Posterior cingulate gyrus (tissue), 11 donors: Measurements from ENCODE around the gene MRPS24.
A peak's percentile ranks its signal among the peaks of the same experiment; 100 is the strongest.
"Not testable (repeated sequence)": the region's sequence is repeated elsewhere in the genome, so short reads cannot be mapped to it uniquely, and the experiment has no call there.

Experiments used
- DNase-seq, 10 donors: peaks; one replicate each; pipeline versions ENCODE4 v3.0.0 to v3.0.0-alpha.2; 2020 to 2021; ENCODE audit warnings: mixed read lengths in 3 of 10
- intact Hi-C: fragments of 100-400 bp; cut with DNase I; formaldehyde crosslinking; loops from one replicate; pipeline ENCODE4 v1.15.1; 2023

MRPS24 gene

DNA sequence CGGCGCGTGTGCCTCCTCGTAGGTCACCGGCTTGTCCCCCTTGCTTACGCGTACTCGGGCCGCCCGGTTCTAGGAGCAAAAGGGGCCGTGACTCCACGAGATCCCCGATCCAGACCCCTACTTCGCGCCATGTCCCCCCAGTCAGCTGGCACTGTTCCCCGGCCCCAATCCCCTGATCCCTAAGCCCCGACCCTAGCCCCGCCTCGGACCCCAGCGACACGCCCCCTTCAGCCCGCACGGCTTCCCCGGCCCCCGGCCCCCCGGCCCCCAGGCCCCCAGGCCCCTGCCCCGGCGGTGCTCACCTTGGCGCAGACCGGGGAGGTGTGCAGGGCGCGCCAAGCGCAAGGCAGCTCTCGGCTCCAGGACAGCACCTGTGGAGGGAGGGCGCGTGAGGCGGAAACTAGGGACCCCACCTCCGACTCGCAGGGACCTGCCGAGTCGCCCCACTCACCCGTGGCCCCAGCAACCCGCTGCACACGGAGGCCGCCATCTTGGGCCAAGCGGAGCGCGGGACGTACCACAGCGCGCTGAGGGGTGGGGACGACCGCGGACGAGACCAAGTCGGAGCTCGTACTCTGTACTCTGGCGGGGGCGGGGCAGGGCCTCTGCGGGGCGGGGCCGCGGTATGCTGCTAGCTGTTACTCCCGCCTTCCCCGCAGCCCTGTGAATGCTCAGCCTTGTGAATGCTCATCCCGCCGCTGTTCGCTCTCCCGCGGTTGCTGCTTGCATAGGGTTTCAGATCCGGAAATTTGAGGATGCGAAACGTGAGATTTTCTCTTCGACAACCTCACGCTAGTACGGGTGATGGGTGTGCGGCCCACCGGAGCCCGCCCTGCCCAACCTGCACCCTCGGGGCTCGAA is at the start of gene MRPS24:
Gene MRPS24, minus strand, starts transcription at position 512 of the 861 bp plus-strand sequence. Its CDS starts 22 bp downstream, at position 490.
- intact Hi-C loops, result loop anchor here (1.0 kb wide), 1 partner anchor 57 kb away; the partner anchor contains the start of gene UBE2D4
- DNase-seq, result peak; percentile 88 to 99 (median 95)

DNA sequence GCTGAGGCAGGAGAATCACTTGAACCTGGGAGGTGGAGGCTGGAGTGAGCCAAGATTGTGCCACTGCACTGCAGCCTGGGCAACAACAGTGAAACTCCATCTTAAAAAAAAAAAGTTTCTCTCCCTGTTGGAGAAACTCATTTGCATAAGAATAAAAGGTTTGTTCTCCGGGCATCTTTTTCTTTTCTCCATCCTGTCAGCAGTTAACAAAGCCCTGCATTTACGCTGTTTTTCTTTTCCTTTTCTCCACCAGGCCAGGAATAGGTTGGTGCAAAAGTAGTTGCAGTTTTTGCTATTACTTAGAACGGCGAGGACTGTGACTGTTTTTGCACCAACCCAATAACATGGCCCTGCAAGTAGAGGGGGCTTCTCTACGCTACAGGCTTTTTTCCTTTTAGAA is 46.6 kb upstream of the MRPS24 start:
- no peak for DNase-seq
- intact Hi-C loops, result no loop called here

DNA sequence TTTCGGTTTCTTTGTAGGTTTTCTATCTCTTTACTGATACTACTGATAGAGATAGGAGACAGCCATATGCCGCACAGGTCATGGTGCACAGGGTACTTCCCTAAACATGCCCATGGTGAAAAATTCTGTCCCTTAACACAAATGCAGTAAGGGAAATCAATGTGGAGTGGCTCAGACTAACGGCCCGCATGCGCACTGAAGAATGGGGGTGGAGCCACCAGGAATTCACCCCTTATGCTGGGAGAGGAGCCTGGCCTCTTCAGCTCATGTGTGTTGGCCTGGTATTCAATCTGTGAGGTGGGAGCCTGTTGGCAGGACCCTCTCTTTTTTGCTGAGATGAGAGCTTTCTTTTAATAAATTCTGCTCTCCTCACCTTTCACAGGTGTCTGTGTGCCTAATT is 45.5 kb upstream of the MRPS24 start:
- no peak for DNase-seq
- intact Hi-C loops, result no loop called here

GRCh38 chr7:43906331-43907010 is 37.2 kb upstream of the MRPS24 start, which contains the start of gene URGCP:
Gene URGCP, minus strand, starts transcription at chr7:43906596. Its CDS starts 21 bp downstream, at chr7:43906575.
- peak in 9 of 10 donors; percentile 22 to 91 (median 37) for DNase-seq
- intact Hi-C loops, result no loop called here

DNA sequence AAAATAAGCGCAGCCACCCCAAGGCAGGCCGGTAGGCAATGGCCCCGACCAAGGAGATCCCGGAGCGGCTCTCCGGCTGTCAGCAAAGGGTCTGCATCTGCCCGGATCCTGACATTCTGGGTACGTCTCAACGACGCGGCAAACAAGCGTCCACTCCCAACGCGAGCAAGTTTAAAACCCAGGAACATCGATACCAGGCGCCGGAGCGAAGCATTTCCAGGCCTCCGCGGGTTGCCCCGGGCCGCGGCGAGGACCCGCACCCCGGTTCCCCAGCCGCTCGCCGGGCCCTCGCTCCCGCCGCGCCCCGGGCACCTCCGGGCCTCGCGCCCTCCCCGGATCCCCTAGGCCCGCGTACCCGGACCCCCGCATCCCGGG is 36.6 kb upstream of the MRPS24 start:
- intact Hi-C loops, result no loop called here
- peak in 8 of 10 donors; percentile 34 to 92 (median 39) for DNase-seq

- intact Hi-C loops, result no loop called here
- DNase-seq, result peak in 2 of 10 donors; percentile 19 to 86
These were observed 36.1 kb upstream of the MRPS24 start for GRCh38 chr7:43905209-43905946.

- intact Hi-C loops, result no loop called here
- DNase-seq, result no peak
These were observed 35.4 kb upstream of the MRPS24 start for GRCh38 chr7:43904533-43905208.

- DNase-seq, result no peak
- intact Hi-C loops, result no loop called here
These were observed 33.3 kb upstream of the MRPS24 start for GRCh38 chr7:43902542-43903054.

- intact Hi-C loops, result not testable (repeated sequence)
These were observed 29.3 kb upstream of the MRPS24 start for GRCh38 chr7:43898571-43898970.

GRCh38 chr7:43895847-43896415 is 26.6 kb upstream of the MRPS24 start:
- intact Hi-C loops, result no loop called here
- DNase-seq, result no peak

More at GRCh38 chr7:43898571-43898970, 29.3 kb upstream of the MRPS24 start:
- not testable (repeated sequence) for DNase-seq

DNA sequence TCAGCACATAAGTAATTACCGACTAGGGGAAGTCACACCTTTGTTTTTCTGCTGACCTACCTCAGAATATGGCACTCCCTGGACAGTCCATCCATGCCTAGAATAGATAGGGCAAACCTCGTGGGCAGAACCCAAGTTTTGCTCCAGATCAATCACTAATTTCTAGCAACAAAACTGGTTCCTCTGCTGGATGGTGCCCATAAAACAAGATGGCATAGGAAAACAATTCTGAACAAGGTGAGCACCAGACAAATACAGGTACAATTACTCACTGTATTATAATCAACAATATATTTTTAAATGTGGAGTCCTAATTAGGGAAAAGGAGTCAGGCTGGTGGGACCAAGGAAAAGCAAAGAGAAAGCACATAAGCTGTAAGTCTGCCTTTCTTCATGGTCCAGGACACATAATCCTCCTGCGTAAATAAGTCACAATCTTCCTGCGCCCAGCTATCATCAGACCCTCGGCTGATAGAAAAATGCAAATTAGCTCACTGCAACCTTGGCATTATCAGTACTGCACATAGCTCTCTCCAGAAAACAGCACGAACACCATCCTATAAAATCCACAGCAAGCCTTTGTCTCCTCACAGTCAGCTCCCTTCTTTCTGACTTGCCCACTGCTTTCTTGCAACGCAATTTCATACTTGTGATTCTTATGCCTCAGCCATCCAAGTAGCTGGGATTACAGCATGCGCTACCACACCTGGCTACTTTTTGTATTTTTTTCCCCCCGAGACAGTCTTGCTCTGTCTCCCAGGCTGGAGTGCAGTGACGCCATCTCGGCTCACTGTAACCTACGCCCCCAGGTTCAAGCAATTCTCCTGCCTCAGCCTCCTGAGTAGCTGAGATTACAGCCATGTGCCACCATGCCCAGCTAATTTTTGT is 22.0 kb upstream of the MRPS24 start:
- no peak for DNase-seq
- intact Hi-C loops, result no loop called here

DNA sequence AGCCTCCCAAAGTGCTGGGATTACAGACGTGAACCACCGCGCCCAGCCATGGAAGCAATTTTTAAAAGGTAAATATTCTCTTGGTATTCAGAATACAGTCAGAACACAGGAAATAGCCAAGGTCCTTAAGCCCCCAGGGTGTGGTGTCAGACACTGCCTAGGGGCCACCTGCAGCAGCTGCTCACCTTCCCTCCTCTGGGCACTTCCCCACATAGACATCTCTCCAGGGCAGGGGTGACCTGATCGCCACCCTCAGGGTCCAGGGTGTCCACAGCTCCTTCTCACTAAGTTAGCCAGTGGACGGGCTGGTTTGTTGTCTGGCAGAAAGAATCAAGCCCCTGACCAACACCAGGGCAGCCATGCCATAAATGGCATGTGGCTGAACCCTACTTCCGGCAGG is 21.2 kb upstream of the MRPS24 start:
- intact Hi-C loops, result no loop called here
- DNase-seq, result no peak

DNA sequence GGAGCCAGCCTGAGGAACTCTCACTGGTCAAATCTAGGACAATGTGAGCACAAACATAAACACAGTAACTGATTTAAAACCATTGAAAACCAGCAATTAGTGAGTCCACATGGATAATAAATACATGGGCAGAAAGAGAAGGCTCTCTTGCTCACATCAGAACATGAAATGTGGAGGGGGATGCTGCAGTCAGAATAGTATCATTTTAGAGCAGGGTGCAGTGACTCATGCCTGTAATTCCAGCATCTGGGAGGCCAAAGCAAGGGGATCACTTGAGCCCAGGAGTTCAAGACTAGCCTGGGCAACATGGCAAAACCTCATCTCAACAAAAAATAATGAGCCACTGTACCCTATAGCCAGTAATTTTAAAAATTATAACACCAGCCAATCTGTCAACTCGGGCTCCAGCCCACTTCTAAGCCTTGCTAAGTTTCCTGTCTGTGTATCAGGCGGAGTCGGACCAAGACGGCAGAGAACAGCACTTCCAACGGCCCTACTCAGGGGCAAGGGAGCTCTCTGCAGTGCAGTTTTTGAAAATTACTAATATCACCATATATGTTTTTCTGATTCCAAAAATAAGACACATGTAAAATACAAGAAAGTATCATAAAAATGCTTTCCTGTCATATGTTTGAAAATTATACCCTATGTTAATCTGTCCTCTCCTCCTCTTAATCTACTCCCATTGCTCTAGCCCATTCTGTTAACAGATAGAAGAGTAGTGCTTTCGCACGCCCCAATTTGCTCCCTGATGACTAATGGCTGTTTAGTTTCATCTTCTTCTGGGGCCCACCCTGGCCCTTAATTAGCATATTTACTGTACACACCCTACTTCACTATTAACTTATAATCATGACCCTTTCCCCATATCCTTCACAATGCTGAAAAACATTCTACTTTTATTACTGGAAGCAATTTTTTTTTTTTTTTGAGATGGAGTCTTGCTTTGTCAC is 20.0 kb upstream of the MRPS24 start:
- no peak for DNase-seq
- intact Hi-C loops, result no loop called here

DNA sequence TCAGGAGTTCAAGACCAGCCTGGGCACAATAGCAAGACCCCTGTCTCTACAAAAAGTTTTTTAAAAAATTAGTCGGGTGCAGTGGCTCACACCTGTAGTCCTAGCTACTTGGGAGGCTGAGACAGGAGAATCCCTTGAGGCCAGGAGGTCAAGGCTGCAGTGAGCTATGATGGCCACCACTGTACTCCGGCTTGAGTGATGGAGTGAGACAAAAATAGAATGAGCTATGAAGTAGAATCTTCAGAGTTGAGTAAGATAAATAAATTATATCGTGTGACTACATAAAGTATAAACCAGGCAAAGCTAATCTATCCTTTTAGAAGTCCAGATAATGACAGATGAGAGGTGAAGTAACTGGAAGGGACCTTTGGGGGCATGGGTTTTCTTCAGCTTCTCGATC is 15.3 kb upstream of the MRPS24 start:
- intact Hi-C loops, result no loop called here

DNA sequence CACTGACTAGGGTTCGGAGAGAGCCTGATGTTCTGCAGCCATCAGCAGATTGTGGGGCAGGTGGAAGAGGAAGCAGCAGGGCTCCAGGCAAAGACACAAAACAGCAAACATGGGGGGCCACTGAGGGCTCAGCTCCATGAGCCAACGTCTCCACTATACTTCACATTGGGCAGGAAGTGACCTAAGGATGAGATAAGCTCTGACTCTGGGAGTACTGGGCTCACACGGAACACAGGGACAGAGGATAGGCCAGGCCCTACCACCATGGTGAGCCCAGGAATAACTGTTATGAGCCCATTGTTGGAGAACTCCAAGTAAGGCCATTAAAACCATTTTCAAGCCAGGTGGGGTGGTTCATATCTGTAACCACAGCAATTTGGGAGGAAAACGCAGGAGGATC is 14.9 kb upstream of the MRPS24 start:
- no peak for DNase-seq
- intact Hi-C loops, result no loop called here

More for the DNA sequence above, 15.3 kb upstream of the MRPS24 start:
- DNase-seq, result no peak

- no peak for DNase-seq
- intact Hi-C loops, result no loop called here
These were observed 11.3 kb upstream of the MRPS24 start for GRCh38 chr7:43880596-43880995.

DNA sequence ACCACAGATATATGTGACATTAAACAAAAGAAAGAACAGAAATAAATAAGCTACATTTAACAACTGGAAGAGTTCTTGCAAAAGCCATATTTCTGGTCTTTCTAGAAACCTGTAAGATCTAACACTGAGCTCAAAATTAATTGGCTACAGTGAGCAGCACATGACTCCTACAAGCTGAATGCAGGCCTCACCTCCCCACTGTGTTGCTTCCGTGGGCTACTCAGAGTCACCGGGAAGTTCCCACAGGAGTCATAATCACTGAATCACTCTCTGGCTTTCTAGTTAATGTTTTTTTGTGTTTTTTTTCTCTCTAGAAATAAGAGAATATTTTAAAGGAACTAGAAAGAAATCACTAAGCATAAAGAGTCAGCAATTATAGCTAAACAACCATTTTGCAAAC is 10.2 kb upstream of the MRPS24 start:
- intact Hi-C loops, result no loop called here

DNA sequence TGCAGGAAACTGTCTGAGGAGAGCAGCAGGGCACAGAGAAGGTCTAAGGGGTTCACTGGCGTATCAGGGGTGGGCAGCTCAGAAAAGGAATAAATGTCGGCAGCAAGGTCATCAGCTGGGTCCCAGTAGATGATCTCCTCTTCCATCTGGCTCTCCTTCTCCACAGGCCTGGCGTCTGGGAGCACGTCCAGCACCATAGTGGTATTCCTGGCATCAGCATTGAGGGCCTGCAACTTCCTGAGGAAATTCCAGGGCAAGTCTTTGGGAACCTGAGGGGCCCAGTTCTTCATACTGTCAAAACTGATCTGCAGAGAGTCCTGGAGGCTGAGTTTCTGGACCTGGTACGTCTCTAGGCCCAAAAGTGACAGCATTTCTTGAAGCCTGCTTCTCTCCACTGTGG is 9.6 kb upstream of the MRPS24 start:
- DNase-seq, result no peak

More for the DNA sequence above, 10.2 kb upstream of the MRPS24 start:
- no peak for DNase-seq

More for the DNA sequence above, 9.6 kb upstream of the MRPS24 start:
- intact Hi-C loops, result no loop called here
